HG03108 (cell line): Measurements from ENCODE around the gene ST6GALNAC3.
A peak's percentile ranks its signal among the peaks of the same experiment; 100 is the strongest.
"Not testable (repeated sequence)": the region's sequence is repeated elsewhere in the genome, so short reads cannot be mapped to it uniquely, and the experiment has no call there.

Source experiments
- ATAC-seq: cut with Tn5 transposase; IDR thresholded peaks from one replicate; pipeline ENCODE4 v1.9.1; 2021; ENCODE audit warnings: moderate library complexity; ENCODE audit not compliant: unreplicated experiment

ST6GALNAC3 gene

DNA sequence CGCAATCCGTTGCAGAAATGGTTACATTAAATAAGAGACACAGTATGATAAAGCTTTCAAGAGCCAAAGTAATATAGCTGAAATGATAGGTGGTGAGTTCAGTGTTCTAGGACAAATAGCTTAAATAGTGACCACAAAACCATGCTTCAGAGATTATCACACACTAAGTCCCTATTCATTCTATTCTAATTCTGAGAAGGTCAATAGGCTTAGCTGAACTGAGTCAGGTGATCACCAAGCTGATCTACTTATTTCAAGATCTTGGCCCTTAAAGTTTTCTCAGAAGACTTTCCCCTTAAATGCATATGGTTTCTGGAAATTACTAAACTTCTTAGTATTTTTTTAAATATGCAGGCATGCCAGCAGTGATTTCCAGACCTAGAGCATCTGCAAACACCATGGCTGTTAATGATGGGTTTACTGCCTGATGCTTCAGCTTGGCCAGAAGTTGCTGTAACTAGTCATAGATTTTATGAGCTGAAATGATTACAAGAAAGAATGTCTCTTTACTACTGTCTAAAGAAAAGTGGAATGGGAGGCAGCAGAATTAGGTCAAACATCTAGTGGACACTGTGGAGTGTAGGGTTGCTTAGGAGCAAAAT, 242.9 kb downstream of the ST6GALNAC3 start:
- no peak for ATAC-seq

DNA sequence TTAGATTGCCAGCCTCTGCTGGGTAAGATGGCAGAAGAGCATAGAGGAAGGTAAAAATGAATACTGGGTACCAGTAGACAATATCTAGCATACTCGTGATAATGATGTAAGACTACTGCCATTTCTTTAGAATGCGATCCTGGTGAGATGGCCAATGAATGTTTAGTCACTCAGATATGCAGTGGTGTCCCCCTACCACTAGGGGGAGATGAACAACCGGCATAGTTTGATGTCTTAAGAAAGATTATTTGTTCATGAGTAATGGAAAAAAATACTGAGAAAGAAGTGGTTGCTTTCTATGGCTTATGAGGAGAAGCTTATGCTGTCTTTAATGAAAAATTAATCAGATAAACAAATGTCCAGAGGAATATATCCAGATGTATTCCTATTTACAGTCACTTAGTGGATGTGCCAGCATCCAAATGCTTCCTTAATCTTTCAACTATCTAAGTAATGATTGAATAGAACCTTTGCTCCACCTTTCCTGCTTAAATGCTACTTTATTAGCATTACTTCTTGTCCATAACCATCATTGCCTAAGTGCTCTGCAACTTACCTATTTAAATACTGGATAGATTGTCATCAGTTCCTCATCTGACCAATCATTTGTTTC, 256.6 kb downstream of the ST6GALNAC3 start:
- peak; percentile 74 for ATAC-seq

DNA sequence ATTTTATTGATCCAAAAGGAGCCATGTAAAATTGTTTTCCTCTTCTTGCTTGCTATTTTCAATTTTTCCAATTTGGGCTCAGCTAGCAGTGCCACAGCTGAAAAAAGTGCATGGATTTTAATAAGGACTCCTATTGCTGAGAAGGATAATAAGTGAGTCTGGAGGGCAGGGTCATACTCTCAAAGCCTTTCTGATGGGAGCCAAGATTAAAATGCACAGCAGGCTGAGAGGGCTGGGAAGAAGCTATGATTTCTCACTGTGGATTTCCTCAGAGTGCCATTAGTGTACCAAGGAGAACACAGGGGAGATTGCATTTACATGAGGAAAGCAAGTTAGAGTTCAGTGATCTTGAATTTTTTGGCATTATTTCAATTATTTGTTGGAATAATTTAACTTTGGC, 261.3 kb downstream of the ST6GALNAC3 start:
- no peak for ATAC-seq

DNA sequence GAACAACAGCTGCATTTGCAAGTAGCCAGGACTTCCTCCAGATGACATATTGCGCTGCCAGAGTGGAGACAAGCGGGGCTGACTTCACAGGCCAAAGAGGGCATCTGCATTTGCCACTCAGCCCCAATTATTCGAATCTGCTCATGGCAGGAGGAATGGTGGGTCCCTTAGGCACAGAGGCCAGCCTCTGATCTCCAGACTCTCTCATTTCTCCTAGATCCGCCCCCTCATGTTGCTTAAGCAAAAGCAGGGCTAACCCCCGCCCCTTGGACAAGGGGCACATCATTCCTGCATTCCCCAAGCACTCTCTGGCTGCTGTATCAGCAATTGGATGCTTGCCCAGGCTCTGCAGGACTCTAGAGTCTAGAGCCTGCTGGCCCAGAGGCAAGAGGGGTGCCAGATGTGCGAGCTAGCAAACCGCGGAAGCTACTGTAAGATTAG, 262.4 kb downstream of the ST6GALNAC3 start:
- ATAC-seq: no peak

DNA sequence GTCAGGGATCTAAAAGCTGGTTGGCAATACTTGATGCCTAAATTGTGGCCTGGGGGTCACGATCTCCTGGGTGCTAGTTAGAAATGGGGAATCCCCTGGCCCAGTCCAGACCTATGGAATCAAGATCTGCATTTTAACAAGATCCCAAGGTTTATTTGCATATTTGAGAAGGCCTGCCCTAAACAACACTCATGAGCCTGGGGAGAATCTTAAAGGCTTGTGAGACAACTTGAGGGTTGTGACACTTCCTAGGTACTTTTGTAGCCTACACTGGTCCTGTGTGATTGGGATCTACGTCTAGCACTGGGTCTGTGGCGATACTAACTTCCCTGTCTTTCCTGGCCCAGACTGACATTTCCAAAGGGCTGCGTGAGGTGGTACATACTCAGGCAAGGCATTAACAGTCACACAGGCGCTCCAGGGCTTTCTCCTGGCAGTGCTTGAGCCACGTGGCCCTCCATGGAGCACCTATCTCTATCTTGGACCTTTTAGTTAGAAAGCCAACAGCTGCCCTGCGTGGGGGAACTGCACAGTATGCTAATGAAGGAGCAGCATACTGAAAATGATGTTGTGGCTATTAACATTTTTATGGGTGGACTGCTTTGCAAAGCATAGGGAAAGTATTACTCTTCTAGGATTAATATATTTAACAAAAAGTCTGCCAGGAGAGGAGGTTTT, 263.1 kb downstream of the ST6GALNAC3 start:
- no peak for ATAC-seq

DNA sequence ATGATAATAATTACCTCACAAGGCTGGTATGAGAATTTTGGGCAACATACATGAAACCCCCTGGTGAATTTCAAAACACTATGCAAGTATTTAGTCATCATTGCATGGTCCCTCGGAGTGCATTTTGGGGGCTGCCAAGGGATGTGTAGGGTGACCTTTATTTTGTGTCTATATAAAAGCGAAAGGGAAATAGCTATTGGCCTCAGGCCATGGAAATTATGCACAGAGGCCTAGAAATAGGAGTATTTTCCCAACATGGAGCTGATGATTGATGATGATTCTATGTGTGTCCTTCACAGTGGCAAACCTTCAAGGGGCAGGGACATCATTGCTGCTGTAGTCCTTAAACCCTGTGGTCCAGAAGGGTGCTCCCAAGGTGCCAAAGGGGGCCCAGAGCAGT, 265.5 kb downstream of the ST6GALNAC3 start:
- ATAC-seq: no peak

DNA sequence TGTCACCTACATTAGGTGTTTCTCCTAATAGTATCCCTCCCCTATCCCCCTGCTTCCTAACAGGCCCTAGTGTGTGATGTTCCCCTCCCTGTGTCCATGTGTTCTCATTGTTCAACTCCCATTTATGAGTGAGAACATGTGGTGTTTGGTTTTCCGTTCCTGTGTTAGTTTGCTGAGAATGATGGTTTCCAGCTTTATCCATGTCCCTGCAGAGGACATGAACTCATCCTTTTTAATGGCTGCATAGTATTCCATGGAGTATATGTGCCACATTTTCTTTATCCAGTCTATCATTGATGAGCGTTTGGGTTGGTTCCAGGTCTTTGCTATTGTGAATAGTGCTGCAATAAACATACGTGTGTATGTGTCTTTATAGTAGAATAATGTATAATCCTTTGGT, 267.3 kb downstream of the ST6GALNAC3 start:
- not testable (repeated sequence) for ATAC-seq

DNA sequence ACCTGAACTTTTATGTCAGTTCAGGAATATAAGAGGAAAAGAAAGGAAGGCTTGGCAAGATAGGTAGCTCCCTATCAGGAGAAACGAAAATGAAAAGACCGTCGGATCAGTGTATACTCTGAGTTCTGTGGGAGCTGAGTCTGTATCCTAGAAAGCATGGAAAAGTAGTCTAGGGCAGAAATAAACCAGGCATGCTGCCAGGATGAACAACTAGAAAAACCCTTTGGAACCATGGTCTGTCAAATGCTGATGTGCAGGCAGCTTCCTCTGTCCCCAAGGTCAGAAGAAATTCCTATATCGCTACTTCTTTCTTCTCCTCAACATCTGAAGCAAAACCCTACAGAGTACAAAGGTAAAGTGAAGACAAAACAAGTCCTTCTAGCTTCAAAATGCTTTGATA, 268.8 kb downstream of the ST6GALNAC3 start:
- ATAC-seq: no peak

DNA sequence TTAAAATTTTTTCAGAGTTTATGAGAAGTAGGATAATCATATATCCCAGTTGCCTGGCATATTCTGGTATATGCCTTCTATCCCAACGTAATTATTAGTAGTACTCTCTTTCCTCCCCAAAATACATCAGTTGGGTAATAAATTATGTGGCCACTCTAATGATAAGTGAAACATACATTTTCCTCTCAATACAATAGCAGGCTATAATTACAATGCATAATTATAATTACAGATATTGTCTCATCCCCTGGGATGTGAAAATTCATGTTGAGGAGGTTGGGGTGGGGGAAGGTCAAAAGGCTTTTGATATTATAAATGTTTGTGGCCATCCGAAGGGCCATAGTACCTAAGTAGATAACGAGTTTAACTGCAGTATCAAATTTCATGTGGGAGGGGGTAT, 277.1 kb downstream of the ST6GALNAC3 start:
- ATAC-seq: no peak

DNA sequence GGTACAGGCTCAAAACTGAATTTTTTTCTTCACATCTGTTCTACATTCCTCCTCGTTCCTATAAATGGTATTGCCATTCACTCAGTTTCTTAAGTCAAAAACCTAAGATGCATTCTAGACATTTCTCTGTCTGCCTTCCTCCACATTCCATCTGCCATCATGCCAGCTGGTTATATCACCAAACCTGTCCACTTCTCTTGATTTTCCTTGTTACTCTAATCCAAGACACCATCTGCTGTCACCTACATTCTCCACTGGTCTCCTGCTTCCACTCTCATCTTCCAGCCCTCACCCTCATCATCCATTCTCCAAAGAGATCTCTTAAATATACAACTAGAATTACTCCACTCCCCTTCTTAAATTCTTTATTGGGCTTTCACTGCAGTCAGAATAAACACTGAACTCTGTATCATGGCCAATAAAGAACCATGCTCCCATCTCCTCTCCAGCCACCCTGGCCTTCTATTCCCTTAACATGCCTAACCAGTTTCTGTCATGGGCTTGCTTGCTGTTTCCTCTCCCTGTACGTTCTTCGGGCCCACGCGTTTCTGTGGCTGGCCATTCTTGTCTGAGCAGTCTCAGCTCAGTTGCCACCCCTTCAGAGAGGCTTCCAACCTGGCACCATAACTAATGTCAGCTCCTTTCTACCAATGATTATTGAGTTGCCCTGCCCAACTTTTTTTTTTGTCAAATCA, 278.3 kb downstream of the ST6GALNAC3 start:
- ATAC-seq: no peak

DNA sequence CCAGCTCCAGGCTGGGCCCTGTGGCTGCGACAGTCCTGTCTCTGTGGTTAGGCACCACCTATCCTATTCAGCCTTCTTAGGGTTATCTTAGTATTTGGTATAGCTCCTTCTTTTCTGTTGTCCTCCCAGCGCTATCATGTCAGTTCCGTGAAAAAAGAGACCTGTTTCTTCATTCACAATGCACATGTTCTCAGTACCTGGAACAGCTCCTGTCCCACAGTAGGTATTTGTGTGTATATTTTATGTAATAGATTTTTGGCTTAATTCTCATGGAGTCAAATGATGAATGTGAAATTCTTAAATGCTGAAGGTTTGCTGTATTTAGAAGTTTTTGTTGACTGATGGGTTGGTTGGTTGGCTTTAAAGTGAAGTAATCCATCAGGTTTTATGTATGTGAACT, 279.7 kb downstream of the ST6GALNAC3 start:
- no peak for ATAC-seq

DNA sequence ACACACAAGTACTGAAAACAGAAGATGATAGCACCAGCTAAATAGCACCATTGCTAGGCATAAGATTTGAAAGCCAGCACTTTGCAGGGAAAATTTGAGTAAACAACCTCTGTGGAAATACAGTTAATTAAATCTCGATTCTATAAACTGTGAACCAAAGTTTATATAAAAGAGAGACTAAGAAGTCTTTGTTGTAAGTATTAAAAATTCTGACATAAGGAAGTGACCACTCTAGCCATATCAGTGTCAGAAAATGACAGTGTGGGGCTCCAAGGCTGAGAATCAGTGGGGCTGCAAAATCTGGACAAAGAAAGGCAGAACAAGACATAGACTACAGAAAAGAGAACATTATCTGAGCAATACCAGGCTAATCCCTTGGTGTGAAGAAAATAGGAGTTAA, 292.2 kb downstream of the ST6GALNAC3 start:
- ATAC-seq: no peak

DNA sequence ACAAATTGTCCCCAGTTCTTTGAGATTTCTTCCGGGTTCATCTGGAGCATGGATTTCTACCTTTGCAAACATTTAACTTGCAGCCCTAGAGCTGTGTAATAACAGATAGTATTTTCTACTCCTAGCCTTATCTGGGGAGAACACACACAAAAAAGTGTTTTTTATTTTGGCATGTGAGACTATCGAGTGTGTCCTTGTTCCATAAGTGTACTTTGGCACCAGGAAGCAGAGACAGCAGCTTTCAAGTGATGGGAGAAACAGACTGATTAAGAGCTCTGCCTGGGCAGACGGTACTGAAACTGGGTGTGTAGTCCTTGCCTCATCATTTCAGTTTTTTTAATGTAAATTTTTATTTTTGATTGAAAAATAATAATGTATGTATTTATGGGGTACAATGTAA, 297.4 kb downstream of the ST6GALNAC3 start:
- no peak for ATAC-seq

DNA sequence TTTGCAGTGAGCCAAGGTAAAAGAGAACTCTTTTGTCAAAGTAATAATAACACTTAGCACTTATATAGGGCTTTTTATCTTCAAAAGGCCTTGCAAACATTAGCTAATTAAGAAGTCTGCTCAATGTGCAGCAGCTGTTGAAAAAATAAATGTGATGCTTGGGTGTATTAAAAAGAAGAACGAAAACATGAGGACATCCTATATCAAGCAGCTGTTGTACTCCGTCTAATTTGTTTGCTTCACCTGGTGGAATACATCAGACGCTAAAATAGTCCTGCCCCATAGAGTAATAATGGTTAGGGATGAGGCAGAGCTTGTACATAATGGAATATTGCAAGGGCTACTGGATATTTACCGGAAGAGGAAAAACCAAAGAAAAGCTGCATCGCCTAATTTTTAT, 299.5 kb downstream of the ST6GALNAC3 start:
- ATAC-seq: no peak

DNA sequence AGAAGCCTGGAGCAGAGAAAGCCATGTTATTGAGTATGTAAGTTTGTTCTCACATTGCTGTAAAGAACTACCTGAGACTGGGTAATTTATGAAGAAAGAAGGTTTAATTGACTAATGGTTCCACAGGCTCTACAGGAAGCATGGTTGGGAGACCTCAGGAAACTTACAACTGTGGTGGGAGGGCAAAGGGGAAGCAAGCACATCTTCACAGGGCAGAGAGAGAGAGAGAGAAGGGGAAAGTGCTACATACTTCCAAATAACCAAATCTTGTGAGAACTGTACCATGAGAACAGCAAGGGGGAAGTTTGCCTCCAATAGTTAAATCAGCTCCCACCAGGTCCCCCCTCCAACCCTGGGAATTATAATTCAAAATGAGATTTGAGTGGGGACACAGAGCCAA, 302.7 kb downstream of the ST6GALNAC3 start:
- no peak for ATAC-seq

DNA sequence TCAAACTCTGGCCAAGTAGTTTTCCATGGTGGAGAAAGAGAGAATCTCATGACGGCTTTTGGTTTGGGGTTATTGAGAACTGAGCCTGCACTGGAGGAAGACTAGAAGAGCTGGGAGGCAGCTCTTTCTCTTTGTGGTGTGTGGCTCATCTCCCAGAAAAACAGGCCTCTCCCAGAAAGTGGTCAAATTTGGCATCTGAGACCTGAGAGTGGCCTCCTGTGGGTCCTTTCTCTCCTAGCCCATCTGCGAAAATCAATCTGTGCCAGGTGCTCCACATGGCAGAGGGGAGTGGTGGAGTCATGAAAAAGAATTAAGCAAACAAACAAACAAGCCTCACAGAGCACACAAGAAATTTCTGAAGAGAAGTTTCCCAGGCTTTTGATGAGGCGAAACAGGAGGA, 305.0 kb downstream of the ST6GALNAC3 start:
- ATAC-seq: no peak

DNA sequence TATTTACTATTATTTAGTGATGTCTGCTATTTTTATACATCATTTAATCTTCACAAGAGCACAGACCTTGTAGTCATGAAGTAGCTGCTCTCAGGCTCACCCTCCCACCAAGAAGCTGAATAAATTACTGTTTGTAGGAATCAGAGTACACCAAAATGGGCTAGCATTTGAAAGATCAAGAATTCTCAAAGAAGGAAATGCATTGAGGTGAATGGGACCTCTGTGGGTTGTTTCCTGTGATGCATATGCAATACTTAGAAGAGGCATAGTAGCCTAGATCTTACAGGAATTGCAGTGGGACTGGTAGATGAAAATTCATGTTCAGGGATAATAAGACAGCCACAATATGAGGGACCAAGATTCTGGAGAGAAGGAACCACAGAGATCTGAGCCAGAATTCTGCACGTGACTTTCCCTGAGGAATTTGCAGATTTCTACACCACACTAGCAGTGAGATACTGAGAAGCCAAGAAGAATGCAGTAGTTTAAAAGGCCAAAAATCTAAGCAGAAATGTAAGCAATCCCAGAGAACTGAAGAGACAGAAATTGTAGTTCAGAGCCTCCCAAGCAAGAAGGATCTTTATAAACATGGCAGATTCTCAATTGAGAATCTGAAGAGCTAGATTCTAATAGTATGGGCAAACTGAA, 307.0 kb downstream of the ST6GALNAC3 start:
- ATAC-seq: no peak

DNA sequence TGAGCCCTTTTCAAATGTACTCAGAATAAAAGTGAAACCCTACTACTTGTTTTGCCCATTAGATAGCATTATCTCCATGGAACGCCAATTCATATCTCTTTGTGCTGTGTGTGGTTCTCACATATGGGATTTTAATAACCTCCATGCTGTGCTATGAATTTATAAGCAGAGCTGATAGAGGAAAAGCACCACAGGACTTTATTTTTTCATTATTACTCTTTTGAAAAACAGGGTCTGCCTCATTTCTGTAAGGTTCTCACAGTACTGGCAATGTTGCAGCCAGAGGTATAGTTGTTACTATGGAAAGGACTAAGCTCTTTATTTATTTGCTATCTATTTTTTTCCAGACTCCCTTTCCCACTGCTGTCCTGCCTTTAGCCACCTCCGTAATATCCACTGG, 313.7 kb downstream of the ST6GALNAC3 start:
- ATAC-seq: no peak

DNA sequence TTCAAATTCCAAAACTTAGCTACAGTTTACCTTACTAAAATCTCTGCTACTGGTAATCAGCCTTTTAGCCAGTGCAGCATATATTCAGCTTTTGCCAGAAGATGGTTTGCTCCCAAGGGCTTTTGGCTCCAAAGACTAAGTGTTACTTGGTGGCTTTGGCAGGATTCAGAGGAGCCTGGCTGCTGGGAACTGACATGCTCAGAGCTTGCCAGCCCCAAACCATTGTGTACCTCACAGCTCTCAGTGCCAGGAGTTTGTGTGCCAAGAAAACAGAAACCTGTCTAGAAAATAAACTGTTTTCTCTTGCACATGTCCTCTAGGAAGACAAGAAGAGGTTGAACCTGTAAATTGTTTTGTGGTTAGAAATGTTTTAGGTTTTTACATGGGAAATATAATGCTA, 315.9 kb downstream of the ST6GALNAC3 start:
- ATAC-seq: no peak

DNA sequence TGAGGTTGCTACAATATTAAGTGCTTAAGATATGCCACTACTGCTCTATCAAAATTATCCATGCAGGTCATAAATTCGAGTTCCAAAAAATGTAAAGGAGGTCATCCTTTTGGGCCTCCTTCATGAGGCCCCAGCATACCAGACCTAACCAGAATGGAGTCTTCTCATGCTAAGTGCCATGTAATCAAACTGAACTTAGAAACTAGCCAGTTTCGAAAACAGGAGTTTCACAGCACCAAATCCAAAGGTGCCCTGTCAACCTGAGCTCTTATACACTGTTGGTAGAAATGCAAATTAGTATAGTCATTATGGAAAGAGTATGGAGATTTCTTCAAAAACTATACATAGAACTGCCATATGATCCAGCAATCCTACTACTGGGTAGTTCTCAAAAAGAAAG, 320.5 kb downstream of the ST6GALNAC3 start:
- no peak for ATAC-seq

DNA sequence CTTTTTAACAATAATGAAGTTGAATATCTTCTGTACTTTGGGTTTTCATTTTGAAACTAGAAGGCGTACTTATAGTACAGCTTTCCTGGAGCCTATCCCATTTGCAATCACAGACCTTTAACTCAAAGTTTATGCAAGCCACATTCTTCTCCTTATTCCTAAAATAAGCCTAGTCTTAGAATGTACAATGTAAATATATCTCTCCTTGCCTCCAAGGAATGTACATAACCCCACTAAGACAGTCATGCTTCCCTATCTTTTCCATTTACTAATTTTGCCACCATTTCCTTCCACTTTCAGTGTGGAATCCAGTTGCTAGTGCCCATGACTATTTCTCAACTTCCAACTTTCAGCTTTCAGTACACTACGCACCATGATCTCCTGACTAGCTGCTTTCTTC, 327.6 kb downstream of the ST6GALNAC3 start:
- ATAC-seq: no peak
